ENCODE data around the gene P3H2.
"Not testable (repeated sequence)": the region's sequence is repeated elsewhere in the genome, so short reads cannot be mapped to it uniquely, and the experiment has no call there.

The P3H2 gene

DNA sequence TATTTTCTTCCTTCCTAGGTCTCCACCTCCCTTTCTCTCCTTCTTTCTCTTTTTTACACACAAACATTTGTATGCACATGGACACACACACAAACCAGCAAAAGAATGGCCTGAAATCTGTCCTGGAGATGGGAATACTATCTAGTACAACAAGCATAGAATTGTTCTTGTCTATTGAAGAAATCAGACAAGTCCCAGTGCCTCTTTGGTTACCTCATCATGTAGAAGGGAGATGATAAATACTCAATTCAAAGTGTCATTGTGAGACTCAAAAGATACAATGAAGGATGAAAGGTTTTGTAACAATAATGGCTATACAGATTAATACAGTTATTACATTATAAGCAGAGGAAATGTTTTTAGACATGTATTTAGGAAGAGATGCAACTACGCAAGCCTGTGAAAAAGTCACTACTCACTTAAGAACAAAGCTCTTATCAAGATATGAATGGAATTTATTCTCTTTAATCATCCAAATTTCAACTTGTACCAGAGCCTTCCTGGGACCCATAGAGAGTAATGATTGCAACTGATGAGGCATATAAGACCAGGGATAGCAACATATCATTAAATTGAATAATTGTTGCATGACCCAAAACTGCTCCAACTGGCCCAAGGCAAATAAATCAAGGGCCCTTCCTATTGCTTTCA is 43.2 kb downstream of the P3H2 start:
- H3K36me3 Mint-ChIP-seq: no peaks in the 10 kb centered on the region
- H3K4me1 Mint-ChIP-seq: no peaks in the 10 kb centered on the region
- H3K4me3 Mint-ChIP-seq: no peak overlapping the region
- DNase-seq (ENCODE audit: low spot score in 2 of 2): no peak
- H3K9me3 Mint-ChIP-seq: no peaks in the 10 kb centered on the region
- H3K27ac Mint-ChIP-seq: no peak overlapping the region
- no peak for ATAC-seq

DNA sequence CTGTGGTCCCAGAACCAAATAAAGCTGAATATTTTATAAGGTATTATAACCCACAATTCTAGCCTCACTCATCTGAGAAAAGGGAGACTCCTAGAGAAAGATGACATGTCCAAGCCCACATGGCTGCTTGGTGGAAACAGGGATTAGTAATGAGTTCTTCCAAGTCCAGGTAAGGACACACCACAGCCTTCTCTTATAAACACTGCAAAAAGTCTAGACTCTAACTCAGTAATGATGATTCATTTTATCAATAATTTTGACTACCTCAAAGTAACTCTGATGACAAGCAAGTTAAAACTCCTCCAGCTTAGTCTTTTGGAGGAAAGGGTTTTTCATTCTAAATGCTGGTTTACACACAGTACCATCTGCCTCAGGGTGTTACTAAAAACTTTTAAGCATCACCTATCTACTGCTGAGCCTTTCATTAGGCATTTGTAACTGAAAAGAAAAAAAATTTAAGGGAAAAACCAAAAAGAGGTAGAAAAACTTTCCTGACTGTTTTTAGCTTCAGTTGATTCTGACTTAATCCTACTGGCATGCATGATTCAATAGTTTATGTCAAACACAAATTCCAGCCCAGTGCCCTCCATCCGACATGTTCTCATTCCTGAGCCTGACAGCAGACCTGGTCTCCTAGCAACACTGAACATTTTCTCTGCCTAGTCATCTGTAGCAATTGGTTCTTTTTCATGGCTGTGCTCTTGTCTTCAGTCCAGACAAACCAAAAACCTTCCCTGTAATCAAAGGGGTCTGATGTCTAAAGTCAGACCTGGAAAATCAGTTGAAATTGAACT is 43.9 kb downstream of the P3H2 start:
- no peak for ATAC-seq
- no peaks in the 10 kb centered on the region for H3K9me3 Mint-ChIP-seq
- no peak overlapping the region for H3K27ac Mint-ChIP-seq
- no peaks in the 10 kb centered on the region for H3K4me1 Mint-ChIP-seq
- no peak for DNase-seq (ENCODE audit: low spot score in 2 of 2)
- H3K36me3 Mint-ChIP-seq: no peaks in the 10 kb centered on the region
- no peak overlapping the region for H3K4me3 Mint-ChIP-seq

DNA sequence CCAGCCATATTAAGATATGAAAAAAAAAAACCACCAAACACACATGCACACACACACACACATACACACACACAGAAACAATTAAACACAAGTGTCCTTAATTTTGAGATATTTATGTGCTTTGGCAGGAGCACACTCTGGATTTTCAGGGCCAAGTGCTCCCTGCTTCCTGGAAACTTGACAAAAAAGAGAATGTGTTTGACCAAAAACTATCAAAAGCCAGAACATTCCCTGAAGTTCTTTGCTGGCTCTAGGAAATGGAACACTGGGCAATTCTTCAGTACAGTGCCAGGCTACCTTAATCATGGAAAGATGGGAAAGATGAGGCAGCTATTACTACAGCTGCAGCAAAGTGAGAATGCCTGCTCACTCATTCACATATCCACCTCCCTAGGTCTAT is 44.6 kb downstream of the P3H2 start:
- H3K27ac Mint-ChIP-seq: no peak overlapping the region
- ATAC-seq (no peak), DNase-seq (ENCODE audit: low spot score in 2 of 2) (no peak)
- H3K36me3 Mint-ChIP-seq: no peaks in the 10 kb centered on the region
- no peak overlapping the region for H3K4me3 Mint-ChIP-seq
- H3K4me1 Mint-ChIP-seq: no peaks in the 10 kb centered on the region
- H3K9me3 Mint-ChIP-seq: no peaks in the 10 kb centered on the region

DNA sequence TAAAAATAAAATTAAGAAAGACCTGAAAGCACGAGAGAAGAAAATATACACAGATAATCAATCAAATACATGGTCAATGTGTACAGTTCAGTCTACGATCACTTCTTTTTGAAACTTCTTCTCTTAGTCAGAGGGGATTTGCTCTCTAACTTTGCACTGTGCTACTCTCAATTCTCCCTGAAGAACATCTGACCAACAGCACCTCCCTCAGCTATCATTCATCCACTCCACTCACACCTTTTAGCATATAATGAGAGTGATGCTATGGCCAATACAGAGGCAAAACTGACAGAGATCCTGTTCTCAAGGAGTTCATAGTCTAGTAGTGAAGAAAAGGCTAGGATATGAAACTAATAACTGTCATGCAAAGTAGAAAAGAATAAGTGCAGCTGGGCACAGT is 45.9 kb downstream of the P3H2 start:
- Mint-ChIP-seq H3K4me3 (no peak overlapping the region), H3K9me3 (no peaks in the 10 kb centered on the region), H3K4me1 (no peaks in the 10 kb centered on the region), H3K36me3 (no peaks in the 10 kb centered on the region), H3K27ac (no peak overlapping the region)
- ATAC-seq (no peak), DNase-seq (ENCODE audit: low spot score in 2 of 2) (no peak)

DNA sequence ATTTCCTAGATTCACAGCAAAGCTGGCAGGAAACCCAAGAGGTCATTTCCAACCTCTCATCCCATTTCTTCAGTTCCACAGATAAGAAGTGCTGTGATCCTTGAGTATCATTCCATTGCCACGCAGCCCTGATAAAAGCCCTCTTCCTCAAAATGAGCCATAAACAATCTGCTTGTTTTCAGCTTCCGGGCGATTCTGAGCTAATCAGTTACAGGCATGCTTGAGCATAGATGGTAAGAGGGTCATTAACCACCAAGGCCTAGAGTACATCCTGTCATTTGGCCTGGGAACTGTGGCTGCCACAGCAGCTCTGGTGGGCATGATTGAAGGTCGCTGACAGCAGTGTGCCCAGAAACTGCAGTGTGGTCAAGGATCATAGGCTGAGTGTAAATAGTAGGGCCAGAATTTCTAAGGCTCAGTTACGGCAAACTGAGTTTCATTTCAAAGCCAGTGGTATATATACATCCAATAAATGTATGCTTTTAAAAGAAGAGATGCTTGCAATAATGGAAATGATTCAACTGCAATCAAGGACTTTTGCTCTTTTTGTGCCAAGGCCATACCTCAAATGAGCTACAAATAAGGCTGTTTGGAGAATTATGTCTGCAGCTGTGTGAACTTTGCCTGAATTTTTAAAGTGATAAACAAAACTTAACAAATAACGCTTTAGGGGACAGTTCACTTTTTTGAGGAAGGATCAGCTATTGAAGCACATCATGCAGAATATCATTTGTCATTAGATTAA is 47.3 kb downstream of the P3H2 start:
- no peak for DNase-seq (ENCODE audit: low spot score in 2 of 2)
- no peak for ATAC-seq
- no peak overlapping the region for H3K4me3 Mint-ChIP-seq
- H3K27ac Mint-ChIP-seq: no peak overlapping the region
- H3K4me1 Mint-ChIP-seq: no peaks in the 10 kb centered on the region
- H3K36me3 Mint-ChIP-seq: no peaks in the 10 kb centered on the region
- no peaks in the 10 kb centered on the region for H3K9me3 Mint-ChIP-seq

DNA sequence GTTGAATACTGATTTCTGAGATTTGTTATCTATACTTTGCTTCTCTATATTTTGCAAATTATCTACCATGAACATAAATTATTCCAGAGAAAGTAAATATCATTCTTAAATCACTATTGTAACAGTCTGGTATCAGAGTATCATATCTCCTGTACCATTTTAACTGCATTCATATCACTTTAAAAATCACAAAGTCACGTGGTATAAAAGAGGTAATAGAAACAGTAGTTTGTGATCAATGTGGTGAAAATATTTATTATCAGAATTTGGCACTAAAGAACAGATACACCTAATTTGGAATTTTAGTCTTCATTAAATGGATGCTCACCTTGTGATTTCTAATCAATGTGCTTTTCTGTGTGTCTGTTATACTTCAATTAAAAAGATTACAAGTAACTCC is 47.8 kb downstream of the P3H2 start:
- H3K4me1 Mint-ChIP-seq: no peaks in the 10 kb centered on the region
- H3K9me3 Mint-ChIP-seq: no peaks in the 10 kb centered on the region
- H3K4me3 Mint-ChIP-seq: no peak overlapping the region
- no peak for ATAC-seq
- H3K27ac Mint-ChIP-seq: no peak overlapping the region
- no peaks in the 10 kb centered on the region for H3K36me3 Mint-ChIP-seq
- DNase-seq (ENCODE audit: low spot score in 2 of 2): no peak

DNA sequence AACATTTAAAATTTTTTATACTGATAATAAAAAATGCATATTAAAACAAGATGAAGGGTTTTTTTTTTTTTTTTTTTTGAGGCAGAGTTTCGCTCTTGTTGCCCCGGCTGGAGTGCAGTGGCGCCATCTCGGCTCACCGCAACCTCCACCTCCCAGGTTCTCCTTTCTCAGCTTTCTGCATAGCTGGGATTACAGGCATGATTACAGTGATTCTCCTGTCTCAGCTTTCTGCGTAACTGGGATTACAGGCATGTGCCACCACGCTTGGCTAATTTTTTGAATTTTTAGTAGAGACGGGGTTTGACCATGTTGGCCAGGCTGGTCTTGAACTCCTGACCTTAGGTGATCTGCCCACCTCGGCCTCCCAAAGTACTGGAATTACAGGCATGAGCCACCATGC is 48.8 kb downstream of the P3H2 start:
- H3K9me3 Mint-ChIP-seq; DNase-seq (ENCODE audit: low spot score in 2 of 2); H3K36me3 Mint-ChIP-seq; ATAC-seq; H3K4me1 Mint-ChIP-seq; H3K4me3 Mint-ChIP-seq; H3K27ac Mint-ChIP-seq: not testable (repeated sequence)

DNA sequence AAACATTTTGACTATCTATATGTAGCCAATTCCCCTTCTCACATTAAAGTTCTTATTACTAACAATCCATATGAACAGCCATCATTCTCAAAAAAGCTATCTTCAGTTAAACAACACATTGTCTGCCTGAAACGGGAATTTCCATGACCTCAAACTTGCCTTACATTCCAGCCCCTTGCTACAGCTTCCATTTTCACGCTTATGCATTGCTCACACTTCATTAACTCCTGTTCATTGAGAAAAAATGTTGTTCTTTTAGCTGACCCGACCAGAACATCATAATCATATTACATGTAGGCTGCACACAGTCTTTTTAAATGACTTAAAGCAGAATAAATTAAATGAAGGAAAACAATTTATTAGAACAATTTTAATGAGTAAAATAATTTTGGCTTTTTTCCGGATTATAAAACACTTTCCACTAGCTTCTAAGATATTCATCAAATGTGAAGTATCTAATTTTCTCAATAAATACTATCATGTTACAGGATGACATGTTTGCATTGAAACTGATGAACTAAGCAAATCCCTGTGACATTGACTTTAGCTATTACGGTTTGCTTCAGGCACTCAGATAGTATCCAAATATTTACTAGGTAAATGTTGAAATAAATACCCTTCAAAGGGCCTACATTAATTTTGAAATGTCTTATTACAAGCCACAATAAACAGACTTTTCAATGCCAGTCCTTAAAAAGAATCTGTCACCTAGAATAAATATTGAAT is 49.9 kb downstream of the P3H2 start:
- DNase-seq (ENCODE audit: low spot score in 2 of 2): no peak
- no peak for ATAC-seq
- Mint-ChIP-seq H3K36me3 (no peaks in the 10 kb centered on the region), H3K27ac (no peak overlapping the region), H3K4me3 (no peak overlapping the region), H3K4me1 (no peaks in the 10 kb centered on the region), H3K9me3 (no peaks in the 10 kb centered on the region)

DNA sequence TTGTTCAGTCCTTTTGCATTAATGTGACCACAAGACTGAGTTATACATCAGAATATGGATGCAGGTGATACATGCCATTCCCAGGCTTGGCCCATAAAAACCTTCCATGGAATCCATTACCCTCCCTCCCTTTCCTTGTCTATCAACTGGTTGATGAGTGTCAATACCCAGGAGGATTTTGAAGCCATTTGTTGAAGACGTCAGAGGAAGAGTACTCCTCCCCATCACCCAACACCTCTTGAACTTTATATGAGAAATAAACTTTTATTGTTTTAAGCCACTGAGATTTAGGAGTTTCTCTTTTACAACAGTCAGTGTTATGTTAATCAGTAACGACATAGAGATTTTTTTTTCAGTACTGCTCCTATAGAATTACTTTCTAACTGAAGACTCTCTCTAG is 55.5 kb downstream of the P3H2 start:
- ATAC-seq (no peak), DNase-seq (ENCODE audit: low spot score in 2 of 2) (no peak)
- H3K36me3 Mint-ChIP-seq: no peaks in the 10 kb centered on the region
- no peak overlapping the region for H3K4me3 Mint-ChIP-seq
- no peaks in the 10 kb centered on the region for H3K4me1 Mint-ChIP-seq
- H3K27ac Mint-ChIP-seq: no peak overlapping the region
- H3K9me3 Mint-ChIP-seq: no peaks in the 10 kb centered on the region

DNA sequence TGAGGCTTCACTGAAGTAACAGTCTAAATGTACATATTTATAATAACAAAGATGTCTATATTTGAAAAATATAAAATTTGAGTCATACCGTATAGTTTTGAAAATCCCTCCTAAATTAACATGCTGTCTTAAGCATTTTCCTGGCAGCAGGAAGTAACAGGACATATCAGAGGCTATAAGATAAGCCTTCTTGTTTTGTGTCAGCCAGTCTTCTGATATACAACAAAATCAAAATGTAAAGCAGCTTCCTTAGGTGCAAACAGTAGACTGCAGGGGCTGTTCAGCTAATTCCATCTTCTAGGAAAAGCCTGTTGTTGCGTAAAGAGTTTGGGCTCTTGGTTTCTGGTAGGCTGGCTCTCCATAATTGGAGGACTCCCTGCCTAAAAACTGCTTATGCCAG is 56.0 kb downstream of the P3H2 start:
- H3K4me1 Mint-ChIP-seq: no peaks in the 10 kb centered on the region
- no peak for DNase-seq (ENCODE audit: low spot score in 2 of 2)
- no peak overlapping the region for H3K27ac Mint-ChIP-seq
- no peaks in the 10 kb centered on the region for H3K36me3 Mint-ChIP-seq
- no peak overlapping the region for H3K4me3 Mint-ChIP-seq
- H3K9me3 Mint-ChIP-seq: no peaks in the 10 kb centered on the region
- no peak for ATAC-seq

DNA sequence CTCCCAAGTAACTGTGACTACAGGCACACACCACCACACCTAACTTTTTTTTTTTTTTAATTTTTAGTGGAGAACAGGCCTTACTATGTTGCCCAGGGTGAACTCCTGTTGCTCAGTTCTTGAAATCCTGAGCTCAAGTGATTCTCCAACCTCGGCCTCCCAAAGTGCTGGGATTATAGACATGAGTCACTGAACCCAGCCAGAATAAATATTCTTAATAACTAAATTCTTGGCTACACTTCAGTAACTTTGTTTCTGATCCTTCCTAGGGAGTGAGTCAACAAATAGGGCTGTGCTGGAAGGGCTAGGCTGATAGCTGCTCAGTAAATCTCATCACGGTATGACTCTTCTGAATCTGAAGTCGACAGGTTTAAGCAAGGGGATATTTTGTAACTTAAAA is 56.6 kb downstream of the P3H2 start:
- DNase-seq (ENCODE audit: low spot score in 2 of 2): no peak
- Mint-ChIP-seq H3K4me3 (no peak overlapping the region), H3K27ac (no peak overlapping the region), H3K36me3 (no peaks in the 10 kb centered on the region), H3K4me1 (no peaks in the 10 kb centered on the region), H3K9me3 (no peaks in the 10 kb centered on the region)
- ATAC-seq: no peak

DNA sequence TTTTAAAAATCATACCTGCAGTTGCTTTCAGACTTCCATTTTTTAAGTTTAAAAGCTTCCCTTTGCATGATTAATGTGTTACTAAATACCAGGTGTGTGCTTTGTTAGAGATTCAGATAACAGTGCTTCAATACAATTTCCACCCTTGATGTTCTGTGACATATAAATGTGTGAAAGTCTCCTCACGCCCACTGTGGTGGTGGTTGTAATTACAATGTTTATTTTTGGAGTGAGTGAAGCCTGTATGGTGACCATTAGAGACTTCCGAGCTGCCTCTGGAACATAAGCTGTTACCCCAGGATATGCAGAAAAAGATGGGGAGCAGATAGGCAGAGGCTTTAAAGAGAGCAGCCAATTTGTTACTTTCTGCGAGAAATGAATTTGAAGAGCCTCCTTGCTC is 57.2 kb downstream of the P3H2 start:
- Mint-ChIP-seq H3K4me1 (no peaks in the 10 kb centered on the region), H3K4me3 (no peak overlapping the region), H3K36me3 (no peaks in the 10 kb centered on the region), H3K9me3 (no peaks in the 10 kb centered on the region), H3K27ac (no peak overlapping the region)
- ATAC-seq (no peak), DNase-seq (ENCODE audit: low spot score in 2 of 2) (no peak)

DNA sequence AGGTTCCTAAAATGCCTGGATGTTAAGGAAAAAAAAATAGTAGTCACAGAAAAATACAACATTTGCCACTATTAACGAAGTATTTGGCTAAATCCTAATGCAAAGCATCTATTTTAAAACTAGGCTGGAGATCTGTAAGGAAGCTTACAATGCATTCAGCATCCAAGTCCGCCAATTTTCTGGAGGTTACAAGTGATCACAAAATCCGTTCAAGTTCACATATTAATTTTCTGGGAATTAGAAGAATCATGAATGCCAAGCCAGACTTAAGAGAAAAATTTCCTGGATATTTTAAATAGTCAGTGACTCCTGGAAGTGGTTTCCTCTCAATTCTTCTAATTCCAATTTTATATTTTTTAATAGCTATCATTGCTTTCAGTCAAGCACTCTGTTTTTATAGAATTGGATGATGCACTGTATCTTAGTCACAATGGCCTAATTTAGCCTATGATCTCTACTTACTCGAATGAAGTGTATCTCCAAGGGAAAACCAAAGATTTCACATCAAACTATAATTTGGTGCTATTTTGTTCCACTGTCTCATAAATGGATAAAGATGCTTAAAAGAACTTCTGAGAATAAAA is 60.4 kb downstream of the P3H2 start:
- ATAC-seq (no peak), DNase-seq (ENCODE audit: low spot score in 2 of 2) (no peak)
- H3K36me3 Mint-ChIP-seq: no peaks in the 10 kb centered on the region
- no peak overlapping the region for H3K27ac Mint-ChIP-seq
- H3K9me3 Mint-ChIP-seq: no peaks in the 10 kb centered on the region
- no peaks in the 10 kb centered on the region for H3K4me1 Mint-ChIP-seq
- H3K4me3 Mint-ChIP-seq: no peak overlapping the region

DNA sequence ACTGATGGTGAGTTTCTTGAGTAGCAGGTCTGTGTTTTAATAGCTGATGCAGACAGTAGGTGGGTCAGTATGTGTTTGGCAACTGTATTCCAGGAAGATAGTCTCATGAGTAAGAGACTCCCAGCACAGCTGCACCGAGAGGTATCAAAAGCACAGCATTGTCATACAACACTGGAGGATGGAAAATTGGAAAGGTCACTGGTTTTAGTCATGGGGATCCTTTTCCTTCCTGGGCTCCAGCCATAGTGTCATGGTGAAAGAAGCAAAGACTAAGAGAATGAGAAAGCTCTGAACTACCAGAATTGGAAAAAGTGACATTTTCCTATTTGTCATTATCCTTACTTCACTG is 61.5 kb downstream of the P3H2 start:
- no peak for ATAC-seq
- H3K4me1 Mint-ChIP-seq: no peaks in the 10 kb centered on the region
- no peak overlapping the region for H3K4me3 Mint-ChIP-seq
- H3K27ac Mint-ChIP-seq: no peak overlapping the region
- no peaks in the 10 kb centered on the region for H3K36me3 Mint-ChIP-seq
- no peak for DNase-seq (ENCODE audit: low spot score in 2 of 2)
- no peaks in the 10 kb centered on the region for H3K9me3 Mint-ChIP-seq

DNA sequence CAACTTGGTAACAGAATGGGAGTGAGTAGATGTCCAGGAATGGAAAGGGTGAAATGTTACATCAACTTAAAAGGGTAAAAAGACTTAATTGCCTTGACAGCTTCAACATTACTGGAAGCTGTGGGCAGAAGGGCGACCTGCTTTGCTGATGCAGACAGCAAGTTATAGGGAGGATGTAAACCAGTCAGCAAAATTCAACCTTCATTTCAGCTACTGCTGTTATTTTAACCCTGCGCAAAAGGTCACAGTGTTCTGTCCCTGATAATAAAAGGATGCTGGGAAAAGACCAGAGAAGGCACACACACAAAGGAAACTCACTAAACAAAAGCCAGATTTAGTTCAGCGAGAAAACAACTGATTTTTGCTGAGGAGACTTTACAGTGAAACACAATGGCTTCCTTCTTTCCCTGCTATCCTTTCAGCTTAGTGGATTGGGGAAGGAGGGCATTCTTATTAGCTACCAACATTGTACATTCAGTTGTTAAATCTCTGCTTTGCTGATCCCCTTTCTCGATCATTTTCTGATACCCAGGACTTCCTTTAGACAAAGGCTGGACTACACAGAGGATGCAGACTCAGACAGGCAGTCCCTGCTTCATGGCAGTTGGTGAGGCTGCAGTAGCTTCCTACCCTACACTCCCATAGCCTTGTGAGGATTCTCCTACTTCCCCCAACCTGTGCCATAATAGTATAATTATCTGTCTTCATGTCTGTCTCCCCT is 62.0 kb downstream of the P3H2 start:
- DNase-seq (ENCODE audit: low spot score in 2 of 2) (no peak), ATAC-seq (peak; percentile 51)

More for the DNA sequence above, 62.0 kb downstream of the P3H2 start:
- no peaks in the 10 kb centered on the region for H3K36me3 Mint-ChIP-seq
- H3K9me3 Mint-ChIP-seq: no peaks in the 10 kb centered on the region
- no peak overlapping the region for H3K4me3 Mint-ChIP-seq
- no peaks in the 10 kb centered on the region for H3K4me1 Mint-ChIP-seq
- no peak overlapping the region for H3K27ac Mint-ChIP-seq

All from stimulated activated effector memory CD8-positive, alpha-beta T cell treated with anti-CD3 and anti-CD28 coated beads, Interleukin-12 subunit alpha, Interleukin-12 subunit beta, amount 100 ng/mL, for 72 hours (primary cell).